NCI-H82 treated with DMSO at 0.1 percent for 48 hours (cell line): Measurements from ENCODE around the gene THSD8.
A peak's percentile ranks its signal among the peaks of the same experiment; 100 is the strongest.

ENCODE experiments used
- DNase-seq: peaks from one replicate; lab custom pipeline; 2025; ENCODE audit not compliant: unreplicated experiment; lab: John Stamatoyannopoulos, UW

THSD8 gene

GRCh38 chr19:12847159-12848139 is 45.6 kb downstream of the THSD8 start:
- peak; percentile 55 for DNase-seq
